H1 (cell line): ENCODE measurements around the gene ASRGL1. TPM values are rescaled to one million over a fixed set of nuclear protein-coding genes. Genes with fewer than 3 reads are reported as not detected.

ENCODE experiments used
- CTCF ChIA-PET: fragments of 300-600 bp; sonication (Branson Sonifier 250); formaldehyde crosslinking; loops from one replicate; lab custom pipeline; 2021; ENCODE audit not compliant: partially characterized antibody; lab: Charles Lee
- POLR2A ChIA-PET: fragments of 300-600 bp; sonication (Branson Sonifier 250); formaldehyde crosslinking; loops from one replicate; lab custom pipeline; 2021; ENCODE audit warnings: inconsistent platforms; ENCODE audit not compliant: partially characterized antibody; lab: Charles Lee
- DNase-seq, 2 experiments: peaks; one replicate each; pipeline versions ENCODE4 v3.0.0 to v3.0.0-alpha.2; 2010 to 2022; ENCODE audit warnings: low spot score in 2 of 2, low read depth in 1 of 2, mixed read lengths in 1 of 2
- FAIRE-seq: peaks from 2 replicates; lab custom pipeline; 2011; peaks lifted over from hg19 to GRCh38; lab: Jason Lieb, UNC
- H2AFZ ChIP-seq: 2 replicates; pipeline ENCODE4 v1.8.1; 2012; ENCODE audit warnings: low read length, inconsistent platforms
- H2AK5ac ChIP-seq: 2 replicates; pipeline ENCODE4 v1.6.1; 2013; ENCODE audit warnings: low read depth, low read length
- H2BK120ac ChIP-seq: replicated peaks from 2 replicates; pipeline ENCODE3; 2013; ENCODE audit warnings: low read depth, low read length, inconsistent platforms
- H2BK12ac ChIP-seq: 2 replicates; pipeline ENCODE4 v1.6.1; 2013; ENCODE audit warnings: low read depth, low read length
- H2BK15ac ChIP-seq: 2 replicates; pipeline ENCODE4 v1.6.1; 2013; ENCODE audit warnings: low read length
- H2BK20ac ChIP-seq: 2 replicates; pipeline ENCODE4 v1.6.1; 2013; ENCODE audit warnings: low read length
- H2BK5ac ChIP-seq: 2 replicates; pipeline ENCODE4 v1.6.1; 2013; ENCODE audit warnings: low read depth, low read length
- H3K14ac ChIP-seq: 2 replicates; pipeline ENCODE4 v1.6.1; 2013; ENCODE audit warnings: inconsistent platforms; ENCODE audit not compliant: insufficient read length
- H3K18ac ChIP-seq: 2 replicates; pipeline ENCODE4 v1.6.1; 2013; ENCODE audit warnings: low read length; ENCODE audit errors: extremely low read depth
- H3K23ac ChIP-seq: 2 replicates; pipeline ENCODE4 v1.6.1; 2013; ENCODE audit warnings: inconsistent platforms; ENCODE audit not compliant: insufficient read length
- H3K23me2 ChIP-seq: 2 replicates; pipeline ENCODE4 v1.6.1; 2013; ENCODE audit warnings: low read depth, low read length
- H3K27ac ChIP-seq: 2 replicates; pipeline ENCODE4 v1.6.1; 2011; ENCODE audit warnings: low read depth, low read length, inconsistent platforms
- H3K27me3 ChIP-seq, 4 experiments: replicated peaks in 1 of 4; 1 replicate in 1 of 4; 2 replicates in 3 of 4; pipeline versions ENCODE4 v1.6.1 to v1.8.1; 2011 to 2013; ENCODE audit warnings: low read length in 3 of 4, mild to moderate bottlenecking in 3 of 4, inconsistent platforms in 2 of 4, mixed read lengths in 2 of 4, moderate library complexity in 1 of 4; ENCODE audit not compliant: control insufficient read depth in 3 of 4, insufficient read depth in 3 of 4; ENCODE audit errors: extremely low read depth in 1 of 4
- H3K36me3 ChIP-seq, 4 experiments: 2 replicates each; pipeline versions ENCODE4 v1.6.1 to v1.8.1; 2011 to 2013; ENCODE audit warnings: mild to moderate bottlenecking in 4 of 4, low read length in 3 of 4, moderate library complexity in 2 of 4, control low read depth in 1 of 4, inconsistent platforms in 1 of 4; ENCODE audit not compliant: insufficient read depth in 4 of 4, control insufficient read depth in 2 of 4
- H3K4ac ChIP-seq: replicated peaks from 2 replicates; pipeline ENCODE3; 2013; ENCODE audit warnings: low read length, low read depth, mixed read lengths, inconsistent platforms; ENCODE audit not compliant: insufficient read length
- H3K4me1 ChIP-seq, 4 experiments: replicated peaks in 1 of 4; 1 replicate in 1 of 4; 2 replicates in 3 of 4; pipeline versions ENCODE4 v1.6.1 to v1.8.1; 2011 to 2013; ENCODE audit warnings: low read length in 3 of 4, inconsistent platforms in 2 of 4, mixed read lengths in 1 of 4; ENCODE audit not compliant: insufficient read depth in 4 of 4, control insufficient read depth in 3 of 4
- H3K4me2 ChIP-seq, 2 experiments: 2 replicates each; pipeline versions ENCODE4 v1.6.1 to v1.8.1; 2011 to 2013; ENCODE audit warnings: low read depth in 2 of 2, low read length in 2 of 2, control low read depth in 1 of 2, inconsistent platforms in 1 of 2, mild to moderate bottlenecking in 1 of 2; ENCODE audit not compliant: insufficient read depth in 1 of 2
- H3K4me3 ChIP-seq, 4 experiments: fragments of 200-600, 300-600 bp in 1 of 4; sonication (generic), shearing (Covaris generic), sonication (Bioruptor Twin) in 1 of 4; 2 replicates each; pipeline versions ENCODE4 v1.5.1 to v1.8.1; 2011 to 2016; ENCODE audit warnings: low read length in 4 of 4, low read depth in 3 of 4, control low read depth in 2 of 4, inconsistent platforms in 2 of 4, mild to moderate bottlenecking in 2 of 4, mixed read lengths in 1 of 4, moderate library complexity in 1 of 4; ENCODE audit not compliant: insufficient read depth in 2 of 4; ENCODE audit errors: extremely low read depth in 1 of 4
- H3K56ac ChIP-seq: replicated peaks from 2 replicates; pipeline ENCODE3; 2013; ENCODE audit warnings: low read depth, mild to moderate bottlenecking, mixed read lengths, low read length, inconsistent platforms; ENCODE audit not compliant: insufficient read length
- H3K79me1 ChIP-seq: 2 replicates; pipeline ENCODE4 v1.6.1; 2013; ENCODE audit warnings: low read depth, low read length, control low read depth
- H3K79me2 ChIP-seq, 2 experiments: 2 replicates each; pipeline versions ENCODE4 v1.6.1 to v1.8.1; 2012 to 2013; ENCODE audit warnings: low read length in 2 of 2, mild to moderate bottlenecking in 2 of 2, inconsistent platforms in 1 of 2; ENCODE audit not compliant: insufficient read depth in 2 of 2, control insufficient read depth in 1 of 2
- H3K9ac ChIP-seq, 4 experiments: replicated peaks in 1 of 4; 1 replicate in 1 of 4; 2 replicates in 3 of 4; pipeline versions ENCODE4 v1.6.1 to v1.8.1; 2011 to 2013; ENCODE audit warnings: low read depth in 3 of 4, low read length in 3 of 4, control low read depth in 2 of 4, mild to moderate bottlenecking in 2 of 4, moderate library complexity in 2 of 4, inconsistent platforms in 1 of 4; ENCODE audit errors: extremely low read depth in 1 of 4
- H3K9me3 ChIP-seq, 2 experiments: 2 replicates each; pipeline versions ENCODE4 v1.6.1 to v1.8.1; 2012 to 2013; ENCODE audit warnings: mild to moderate bottlenecking in 2 of 2, moderate library complexity in 2 of 2, control low read depth in 1 of 2, inconsistent platforms in 1 of 2, low read depth in 1 of 2, low read length in 1 of 2, mixed read lengths in 1 of 2; ENCODE audit not compliant: insufficient read depth in 2 of 2
- H4K20me1 ChIP-seq, 2 experiments: replicated peaks in 1 of 2; 2 replicates each; pipeline versions ENCODE3 to v1.8.1; 2011 to 2013; ENCODE audit warnings: inconsistent platforms in 2 of 2, low read length in 2 of 2, mild to moderate bottlenecking in 1 of 2; ENCODE audit not compliant: insufficient read depth in 2 of 2, control insufficient read depth in 1 of 2
- H4K5ac ChIP-seq: 2 replicates; pipeline ENCODE4 v1.6.1; 2013; ENCODE audit warnings: low read length, low read depth, mixed read lengths, inconsistent platforms; ENCODE audit not compliant: insufficient read length
- H4K8ac ChIP-seq: 2 replicates; pipeline ENCODE4 v1.8.0; 2013; ENCODE audit warnings: mild to moderate bottlenecking, moderate library complexity, low read length, inconsistent platforms; ENCODE audit not compliant: insufficient read depth; ENCODE audit errors: extremely low read depth
- H4K91ac ChIP-seq: replicated peaks from 2 replicates; pipeline ENCODE3; 2013; ENCODE audit warnings: low read length, mixed read lengths, inconsistent platforms; ENCODE audit not compliant: insufficient read length
- CBX5 ChIP-seq: fragments of 300-800, 300-1000 bp; sonication (generic); IDR thresholded peaks from 2 replicates; pipeline ENCODE4 v1.7.1; 2016; ENCODE audit warnings: antibody characterized with exemption, low read length, low read depth
- CHD2 ChIP-seq: IDR thresholded peaks from 2 replicates; pipeline ENCODE4 v1.6.1; 2012; ENCODE audit warnings: low read length, improper control_type of control experiment
- KDM1A ChIP-seq: fragments of 200-600, 300-600 bp; sonication (generic); IDR thresholded peaks from 2 replicates; pipeline ENCODE4 v1.7.1; 2016; ENCODE audit warnings: mild to moderate bottlenecking, low read length, borderline replicate concordance
- MAFK ChIP-seq: IDR thresholded peaks from 2 replicates; pipeline ENCODE4 v1.6.1; 2012; ENCODE audit warnings: low read depth, mild to moderate bottlenecking, improper control_type of control experiment, low read length
- WGBS, 2 experiments: shearing (Covaris generic) in 1 of 2; methylation state at CpG; one replicate each; pipeline versions ENCODE4 v1.1.6 to v1.1.7; 2013 to 2015; ENCODE audit warnings: low lambda C conversion rate in 2 of 2, mixed read lengths in 2 of 2, inconsistent platforms in 1 of 2, low coverage in 1 of 2, missing lambda C conversion rate in 1 of 2; ENCODE audit not compliant: insufficient replicate concordance in 2 of 2, insufficient coverage in 1 of 2, insufficient read length in 1 of 2; ENCODE audit errors: extremely low coverage in 1 of 2, missing lambda C conversion rate in 1 of 2; 5-methylcytosine and 5-hydroxymethylcytosine counted together
- polyA plus RNA-seq, 7 experiments: library from polyadenylated mRNA; depleted of rRNA in 3 of 7; stranded (reverse) in 5 of 7; unstranded in 2 of 7; fragments of >200 nt in 5 of 7; fragments of 200-250 nt in 2 of 7; gene quantifications; 1 replicate in 5 of 7; 2 replicates in 1 of 7; 4 replicates in 1 of 7; pipeline versions ENCODE4 v1.2.1 to v1.2.3, GENCODE V29; 2011 to 2013; ENCODE audit warnings: missing spikeins in 2 of 7, mixed read lengths in 2 of 7
- total RNA-seq: library from RNA; stranded (reverse); fragmentation: NEBNext Ultra II Directional; extraction: Animal tissue kit (Norgen Biotek cat#: 25700); gene quantifications from 2 replicates; pipeline ENCODE4 v1.2.1, GENCODE V29; 2021

The ASRGL1 gene
- total and polyA plus RNA-seq, 2 of the 8 experiments (the other 6 are each of a cell fraction or from before 2014, with no cell fraction given): 19.9 to 23.5 TPM

GRCh38 chr11:62404435-62404834 lies 67.2 kb downstream of the ASRGL1 start:
- Histone ChIP-seq H2BK20ac (no peak overlapping the region), H3K4me3 (no peak overlapping the region), H2BK5ac (no peak overlapping the region), H4K91ac (no peak overlapping the region), H2BK12ac (no peak overlapping the region), H2AFZ (no peak overlapping the region), H2BK120ac (no peak overlapping the region), H3K79me2 (no peaks in the 10 kb centered on the region), H4K20me1 (no peaks in the 10 kb centered on the region), H3K27me3 (0 out of 7 replicates have a peak, but pooled peaks cover 0 to 2% (median 0%) of the 10 kb centered on the region in 4 experiments), H3K79me1 (no peaks in the 10 kb centered on the region), H3K56ac (no peak overlapping the region), H3K9ac (no peak overlapping the region), H3K27ac (no peak overlapping the region), H3K9me3 (no peaks in the 10 kb centered on the region), H3K14ac (no peak overlapping the region), H3K36me3 (no peaks in the 10 kb centered on the region), H3K18ac (no peak overlapping the region), H3K4me2 (no peak overlapping the region), H2BK15ac (no peak overlapping the region), H2AK5ac (no peak overlapping the region), H3K23me2 (no peaks in the 10 kb centered on the region; the same call in 1 of the 2 replicates), H4K5ac (no peak overlapping the region), H3K4me1 (peaks cover 0 to 17% (median 1%) of the 10 kb centered on the region in 4 experiments; a peak in 5 of 7 replicates), H4K8ac (no peak overlapping the region), H3K23ac (no peak overlapping the region), H3K4ac (no peak overlapping the region)
- ChIA-PET POLR2A (interaction anchor here (1.1 kb wide), 1 partner anchor 139 kb away, joined by 3 read pairs; no protein-coding TSS in a partner anchor), CTCF (interaction anchor here (0.9 to 9.5 kb wide), 3 partner anchors 11 to 152 kb away, joined by 3 to 56 read pairs (median 3); no protein-coding TSS in a partner anchor)
- WGBS, 2 experiments: 92% methylated on average over 6 of the region's 6 CpGs; no CpG with 5 or more reads in 1 of the 2 experiments
- FAIRE-seq (no peak), DNase-seq (no peak)
- TF ChIP-seq CHD2 (no peak), KDM1A (no peak), MAFK (no peak), CBX5 (no peak)
